HepG2 (cell line): Measurements from ENCODE around the gene DNMBP. TPM values are rescaled to one million over a fixed set of nuclear protein-coding genes. Genes with fewer than 3 reads are reported as not detected.

Experiments used
- ATAC-seq: fragments of 200-7000 bp; cut with Tn5 transposase; 3 replicates; pipeline ENCODE4 v1.9.1; 2020; ENCODE audit warnings: mild to moderate bottlenecking, moderate library complexity
- BruUV-seq: library from RNA; stranded (reverse); fragments of 400-500 nt; replicated peaks from 2 replicates; lab custom pipeline; 2021; lab: Mats Ljungman, UMichigan
- CTCF ChIA-PET: fragments of 300-600 bp; formaldehyde crosslinking; extraction: SDS; loops from one replicate; lab custom pipeline; 2021; ENCODE audit warnings: low total read pairs, inconsistent platforms, low intra/inter-chr PET ratio; lab: Yijun Ruan, JAX
- POLR2A ChIA-PET: fragments of 350-600 bp; sonication (Branson Sonifier 250); formaldehyde crosslinking; loops from one replicate; lab custom pipeline; 2020; ENCODE audit warnings: antibody characterized with exemption, inconsistent platforms; lab: Yijun Ruan, JAX
- DNase-seq: peaks from one replicate; pipeline ENCODE4 v3.0.0-alpha.2; 2015; ENCODE audit warnings: low spot score
- FAIRE-seq: peaks from 3 replicates; lab custom pipeline; 2011; peaks lifted over from hg19 to GRCh38; lab: Jason Lieb, UNC
- H2AFZ ChIP-seq: one replicate; pipeline ENCODE4 v1.6.1; 2011; ENCODE audit warnings: low read length, inconsistent platforms
- H3K27ac ChIP-seq: fragments of 300-600 bp; 3 replicates; pipeline ENCODE4 v1.8.0; 2011; ENCODE audit warnings: mixed run types, mild to moderate bottlenecking, mixed read lengths, low read length, inconsistent platforms; ENCODE audit not compliant: insufficient read depth; ENCODE audit errors: extremely low read length
- H3K27me3 ChIP-seq, 2 experiments: fragments of 200-600 bp in 1 of 2; 2 replicates in 1 of 2; 3 replicates in 1 of 2; pipeline versions ENCODE4 v1.6.0 to v1.8.0; 2011; ENCODE audit warnings: low read length in 2 of 2, mild to moderate bottlenecking in 2 of 2, moderate library complexity in 2 of 2, inconsistent platforms in 1 of 2; ENCODE audit not compliant: insufficient read depth in 2 of 2, control insufficient read depth in 1 of 2
- H3K36me3 ChIP-seq, 2 experiments: fragments of 200-600 bp in 1 of 2; replicated peaks in 1 of 2; 2 replicates in 1 of 2; 3 replicates in 1 of 2; pipeline versions ENCODE4 v1.5.1 to v1.8.0; 2011; ENCODE audit warnings: low read length in 2 of 2, inconsistent platforms in 1 of 2; ENCODE audit not compliant: insufficient read depth in 2 of 2, control insufficient read depth in 1 of 2
- H3K4me1 ChIP-seq: 2 replicates; pipeline ENCODE4 v1.5.1; 2012; ENCODE audit warnings: low read length, inconsistent platforms; ENCODE audit not compliant: insufficient read depth
- H3K4me2 ChIP-seq: 2 replicates; pipeline ENCODE4 v1.6.0; 2011; ENCODE audit warnings: low read depth, low read length, inconsistent platforms
- H3K4me3 ChIP-seq, 3 experiments: fragments of 200-600 bp in 1 of 3; sonication (generic), shearing (Covaris generic) in 1 of 3; replicated peaks in 1 of 3; 2 replicates each; pipeline ENCODE4 v1.5.1; 2011 to 2016; ENCODE audit warnings: low read length in 3 of 3, inconsistent platforms in 2 of 3, low read depth in 2 of 3, mild to moderate bottlenecking in 2 of 3, control low read depth in 1 of 3, mixed read lengths in 1 of 3; ENCODE audit not compliant: insufficient read depth in 1 of 3
- H3K79me2 ChIP-seq: one replicate; pipeline ENCODE4 v1.6.1; 2011; ENCODE audit warnings: low read length, inconsistent platforms; ENCODE audit not compliant: insufficient read depth
- H3K9ac ChIP-seq: 2 replicates; pipeline ENCODE4 v1.6.0; 2011; ENCODE audit warnings: mild to moderate bottlenecking, low read depth, low read length, inconsistent platforms; ENCODE audit not compliant: insufficient read depth
- H3K9me3 ChIP-seq: 2 replicates; pipeline ENCODE4 v1.5.1; 2012; ENCODE audit warnings: mild to moderate bottlenecking, low read length
- H4K20me1 ChIP-seq: 2 replicates; pipeline ENCODE4 v1.6.0; 2011; ENCODE audit warnings: inconsistent platforms, mild to moderate bottlenecking, low read length, moderate library complexity; ENCODE audit not compliant: insufficient read depth
- HDAC6 ChIP-seq: fragments of 200-600 bp; sonication (generic); IDR thresholded peaks from 2 replicates; pipeline ENCODE4 v1.7.0; 2017; ENCODE audit warnings: mild to moderate bottlenecking, antibody characterized with exemption, low read length, low read depth
- NONO ChIP-seq, 2 experiments: fragments of 450-650 bp in 1 of 2; sonication (generic) in 1 of 2; formaldehyde crosslinking in 1 of 2; IDR thresholded peaks in 1 of 2; conservative IDR thresholded peaks in 1 of 2; 2 replicates each; pipeline versions ENCODE4 v1.6.1 to v1.8.0; 2017 to 2022; ENCODE audit warnings: mild to moderate bottlenecking in 1 of 2, missing genetic modification reagents in 1 of 2, moderate library complexity in 1 of 2
- RBM22 ChIP-seq: fragments of 200-400 bp; formaldehyde crosslinking; optimal IDR thresholded peaks from 2 replicates; pipeline ENCODE3; 2017; ENCODE audit warnings: mild to moderate bottlenecking, low read length, moderate library complexity
- ZNF543 ChIP-seq: sonication (generic); formaldehyde crosslinking; IDR thresholded peaks from 2 replicates; pipeline ENCODE4 v1.4.0; 2020; ENCODE audit warnings: mild to moderate bottlenecking, missing genetic modification reagents
- ZNF781 ChIP-seq: sonication (generic); formaldehyde crosslinking; IDR thresholded peaks from 2 replicates; pipeline ENCODE4 v1.5.1; 2020; ENCODE audit warnings: borderline replicate concordance, mild to moderate bottlenecking, missing genetic modification reagents; ENCODE audit errors: not compliant biosample characterization
- WGBS: methylation state at CpG from one replicate; pipeline ENCODE4 v1.1.6; 2017; ENCODE audit warnings: low lambda C conversion rate; 5-methylcytosine and 5-hydroxymethylcytosine counted together
- in situ Hi-C: cut with HindIII; loops from 2 replicates; pipeline ENCODE4 v1.10.0; 2017; ENCODE audit warnings: low pct_unique_long_range_greater_than_20kb; ENCODE audit not compliant: extremely low pct_ligation_motif_present
- intact Hi-C: fragments of 100-400 bp; cut with micrococcal nuclease; formaldehyde crosslinking; loops from one replicate; pipeline ENCODE4 v1.10.0; 2022; ENCODE audit not compliant: unreplicated experiment
- polyA plus RNA-seq, 8 experiments: library from polyadenylated mRNA; depleted of rRNA in 3 of 8; stranded (reverse) in 7 of 8; unstranded in 1 of 8; fragments of >200 nt; fragmentation: Illumina TruSeq in 4 of 8; extraction: Trizol in 4 of 8; gene quantifications; 2 replicates each; pipeline versions ENCODE4 v1.2.1 to v1.2.3, GENCODE V29; 2011 to 2016; ENCODE audit warnings: low read depth in 4 of 8, missing spikeins in 1 of 8, mixed read lengths in 1 of 8; ENCODE audit not compliant: insufficient read depth in 1 of 8
- total RNA-seq, 5 experiments: library from RNA; depleted of rRNA; stranded (reverse); fragments of >200 nt; fragmentation: Illumina TruSeq; extraction: Trizol; gene quantifications; 2 replicates each; pipeline ENCODE4 v1.2.3, GENCODE V29; 2016; ENCODE audit warnings: low read depth in 1 of 5
- TF ChIP-seq, protein P1 (sequence below), 2 experiments: IDR thresholded peaks; 2 replicates each; pipeline ENCODE4 v1.6.1; 2011 to 2012; ENCODE audit warnings: low read length in 2 of 2, borderline replicate concordance in 1 of 2, low read depth in 1 of 2, mild to moderate bottlenecking in 1 of 2, moderate library complexity in 1 of 2

Gene DNMBP
- total and polyA plus RNA-seq, 2 of the 13 experiments (the other 11 are each of a cell fraction or from before 2014, with no cell fraction given) = 3.6 to 6.3 TPM

DNA sequence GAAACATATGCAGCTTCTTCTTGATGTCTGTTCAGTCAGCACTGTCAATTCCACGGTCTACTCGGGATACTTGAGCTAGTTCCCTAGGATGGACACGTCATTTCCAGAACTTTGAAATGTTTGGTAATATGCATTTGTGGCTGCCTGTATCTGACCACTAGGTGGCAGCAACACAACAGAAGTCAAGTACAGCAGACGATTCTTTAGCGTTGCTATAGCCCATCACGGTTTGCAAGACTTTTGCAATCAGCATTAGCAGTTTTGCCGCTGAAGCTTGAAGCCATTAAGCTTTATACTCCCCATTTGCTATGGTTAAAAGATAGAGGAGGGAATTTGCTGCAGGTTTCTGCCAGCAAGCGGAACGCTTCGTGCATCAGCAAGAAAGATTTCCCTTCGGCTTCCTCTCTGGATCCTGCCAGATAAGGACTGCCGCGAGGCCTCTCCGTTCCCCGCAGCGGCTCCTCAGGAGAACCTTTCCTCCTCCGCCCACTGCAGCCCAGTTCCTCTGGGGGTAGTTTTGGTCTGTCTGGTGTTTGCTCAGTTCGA is 163.8 kb downstream of the DNMBP start (continued):
- TF ChIP-seq, protein P1, sequence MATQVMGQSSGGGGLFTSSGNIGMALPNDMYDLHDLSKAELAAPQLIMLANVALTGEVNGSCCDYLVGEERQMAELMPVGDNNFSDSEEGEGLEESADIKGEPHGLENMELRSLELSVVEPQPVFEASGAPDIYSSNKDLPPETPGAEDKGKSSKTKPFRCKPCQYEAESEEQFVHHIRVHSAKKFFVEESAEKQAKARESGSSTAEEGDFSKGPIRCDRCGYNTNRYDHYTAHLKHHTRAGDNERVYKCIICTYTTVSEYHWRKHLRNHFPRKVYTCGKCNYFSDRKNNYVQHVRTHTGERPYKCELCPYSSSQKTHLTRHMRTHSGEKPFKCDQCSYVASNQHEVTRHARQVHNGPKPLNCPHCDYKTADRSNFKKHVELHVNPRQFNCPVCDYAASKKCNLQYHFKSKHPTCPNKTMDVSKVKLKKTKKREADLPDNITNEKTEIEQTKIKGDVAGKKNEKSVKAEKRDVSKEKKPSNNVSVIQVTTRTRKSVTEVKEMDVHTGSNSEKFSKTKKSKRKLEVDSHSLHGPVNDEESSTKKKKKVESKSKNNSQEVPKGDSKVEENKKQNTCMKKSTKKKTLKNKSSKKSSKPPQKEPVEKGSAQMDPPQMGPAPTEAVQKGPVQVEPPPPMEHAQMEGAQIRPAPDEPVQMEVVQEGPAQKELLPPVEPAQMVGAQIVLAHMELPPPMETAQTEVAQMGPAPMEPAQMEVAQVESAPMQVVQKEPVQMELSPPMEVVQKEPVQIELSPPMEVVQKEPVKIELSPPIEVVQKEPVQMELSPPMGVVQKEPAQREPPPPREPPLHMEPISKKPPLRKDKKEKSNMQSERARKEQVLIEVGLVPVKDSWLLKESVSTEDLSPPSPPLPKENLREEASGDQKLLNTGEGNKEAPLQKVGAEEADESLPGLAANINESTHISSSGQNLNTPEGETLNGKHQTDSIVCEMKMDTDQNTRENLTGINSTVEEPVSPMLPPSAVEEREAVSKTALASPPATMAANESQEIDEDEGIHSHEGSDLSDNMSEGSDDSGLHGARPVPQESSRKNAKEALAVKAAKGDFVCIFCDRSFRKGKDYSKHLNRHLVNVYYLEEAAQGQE (IDR thresholded peaks at IDR 0.05; ENCODE audit: borderline replicate concordance in 1 of 2, low read depth in 1 of 2, low read length in 2 of 2) = no peak
- TF ChIP-seq ZNF781 (CRISPR knock-in tag) (no peak), HDAC6 (no peak), NONO (IDR thresholded peaks at IDR 0.05) (no peak), NONO (CRISPR knock-in tag; conservative IDR thresholded peaks at IDR 0.05) (no peak)

DNA sequence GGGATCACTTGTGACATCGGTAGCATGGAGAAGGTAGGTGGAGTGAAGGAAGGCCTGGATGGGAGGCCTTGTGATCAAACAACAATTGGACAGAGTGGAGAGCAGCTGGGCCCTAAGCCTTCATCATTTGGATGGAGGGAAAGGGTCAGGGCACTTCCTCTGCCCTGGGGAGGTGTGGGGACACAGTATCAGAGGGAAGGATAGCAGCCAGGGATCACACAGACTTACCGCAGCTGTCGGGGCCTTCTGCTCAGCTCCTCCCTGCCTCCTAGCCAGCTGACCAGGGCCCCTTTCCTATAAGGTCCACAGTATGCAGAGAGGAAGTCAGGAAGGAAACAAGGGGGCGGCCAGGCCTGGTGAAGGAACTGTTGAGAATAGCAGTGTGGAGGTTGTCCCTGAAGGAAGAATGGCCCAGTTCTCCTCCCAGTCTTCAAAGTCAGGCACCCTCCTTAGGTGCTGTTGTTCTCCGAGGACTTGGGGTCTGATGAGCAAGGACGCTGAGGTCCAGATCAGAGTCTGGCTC is 165.3 kb downstream of the DNMBP start:
- H3K4me1 ChIP-seq = peaks cover 37% of the 10 kb centered on the region
- FAIRE-seq = no peak
- intact Hi-C loops = no loop called here
- peaks cover 35 to 75% of the 10 kb centered on the region in 2 experiments for H3K36me3 ChIP-seq
- BruUV-seq = no TSS peak
- in situ Hi-C loops = no loop called here
- DNase-seq = no peak
- POLR2A ChIA-PET = interaction anchor here (1.3 to 1.5 kb wide), 2 partner anchors 15 to 112 kb away, joined by 3 read pairs; partner anchors contain the start of gene CUTC
- no peaks in the 10 kb centered on the region for H3K79me2 ChIP-seq
- H3K4me3 ChIP-seq = no peak overlapping the region
- H3K27ac ChIP-seq = no peak overlapping the region
- H3K9ac ChIP-seq = no peak overlapping the region
- 89% methylated on average over 6 of the region's 6 CpGs for WGBS
- no peaks in the 10 kb centered on the region for H3K27me3 ChIP-seq
- TF ChIP-seq RBM22 = peak; percentile 86
- no peak for TF ChIP-seq ZNF543 (CRISPR knock-in tag)
- TF ChIP-seq, all 625 proteins: peak for 1
- Histone ChIP-seq H2AFZ (no peak overlapping the region), H3K9me3 (no peaks in the 10 kb centered on the region), H4K20me1 (peaks cover 5% of the 10 kb centered on the region; the same call in 1 of the 2 replicates), H3K4me2 (no peak overlapping the region)
- CTCF ChIA-PET = interaction anchor here (1.2 to 1.9 kb wide), 2 partner anchors 166 to 202 kb away, joined by 3 to 7 read pairs; no protein-coding TSS in a partner anchor
- no peak; the same call in 2 of the 3 replicates for ATAC-seq
